Smooth muscle cell (in vitro differentiated cells): ENCODE measurements around the gene TMSB10. TPM values are rescaled to one million over a fixed set of nuclear protein-coding genes. Genes with fewer than 3 reads are reported as not detected.
A peak's percentile ranks its signal among the peaks of the same experiment; 100 is the strongest.

Experiments used
- DNase-seq: peaks from one replicate; lab custom pipeline; 2025; ENCODE audit not compliant: unreplicated experiment; lab: John Stamatoyannopoulos, UW
- H2AFZ ChIP-seq: fragments of 200-600 bp; sonication (generic); 2 replicates; pipeline ENCODE4 v1.6.0; 2016; ENCODE audit warnings: antibody characterized with exemption, low read depth, mild to moderate bottlenecking
- H3F3A ChIP-seq: fragments of 200-600 bp; sonication (generic); 2 replicates; pipeline ENCODE4 v1.6.0; 2017; ENCODE audit warnings: antibody characterized with exemption, low read depth
- H3K27ac ChIP-seq: fragments of 200-600 bp; sonication (generic); 2 replicates; pipeline ENCODE4 v1.5.1; 2016; ENCODE audit warnings: low read depth, mild to moderate bottlenecking
- H3K27me3 ChIP-seq: fragments of 200-600 bp; sonication (generic); 2 replicates; pipeline ENCODE4 v1.6.1; 2016; ENCODE audit warnings: low read depth, mild to moderate bottlenecking
- H3K36me3 ChIP-seq: fragments of 200-600 bp; sonication (generic); 2 replicates; pipeline ENCODE4 v1.5.1; 2016; ENCODE audit warnings: low read depth
- H3K4me1 ChIP-seq: fragments of 200-600 bp; sonication (generic); 2 replicates; pipeline ENCODE4 v1.5.1; 2016; ENCODE audit warnings: low read depth
- H3K4me2 ChIP-seq: fragments of 200-600 bp; sonication (generic); 2 replicates; pipeline ENCODE4 v1.6.0; 2016; ENCODE audit warnings: mild to moderate bottlenecking
- H3K4me3 ChIP-seq: fragments of 200-600 bp; sonication (generic); 2 replicates; pipeline ENCODE4 v1.5.1; 2016; ENCODE audit warnings: mild to moderate bottlenecking
- H3K79me2 ChIP-seq: fragments of 200-600 bp; sonication (generic); 2 replicates; pipeline ENCODE4 v1.6.0; 2016; ENCODE audit warnings: low read depth, mild to moderate bottlenecking
- H3K9ac ChIP-seq: fragments of 200-600 bp; sonication (generic); 2 replicates; pipeline ENCODE4 v1.6.0; 2016; ENCODE audit warnings: low read depth
- H3K9me3 ChIP-seq: fragments of 200-600 bp; sonication (generic); replicated peaks from 2 replicates; pipeline ENCODE4 v1.5.1; 2016; ENCODE audit warnings: low read depth
- H4K20me1 ChIP-seq: fragments of 200-600 bp; sonication (generic); 2 replicates; pipeline ENCODE4 v1.6.0; 2016; ENCODE audit warnings: low read depth
- WGBS: methylation state at CpG from one replicate; pipeline ENCODE4 v1.1.7; 2016; ENCODE audit warnings: low lambda C conversion rate; 5-methylcytosine and 5-hydroxymethylcytosine counted together
- polyA plus RNA-seq: library from polyadenylated mRNA; unstranded; fragments of >200 nt; fragmentation: Nextera tagmentation; extraction: Ambion mirVana; gene quantifications from 2 replicates; pipeline ENCODE4 v1.2.1, GENCODE V29; 2016
- total RNA-seq: library from RNA; depleted of rRNA; stranded (reverse); fragments of >200 nt; gene quantifications from 2 replicates; pipeline ENCODE4 v1.2.3, GENCODE V29; 2014
- TF ChIP-seq, protein P1 (sequence below): fragments of 200-600 bp; sonication (generic); IDR thresholded peaks from 2 replicates; pipeline ENCODE4 v1.5.1; 2017; ENCODE audit warnings: borderline replicate concordance, mild to moderate bottlenecking, antibody characterized with exemption; ENCODE audit not compliant: insufficient read depth, poor library complexity, severe bottlenecking

The TMSB10 gene
- total and polyA plus RNA-seq, 2 experiments from 2014 or later = 5,517 to 8,051 TPM

DNA sequence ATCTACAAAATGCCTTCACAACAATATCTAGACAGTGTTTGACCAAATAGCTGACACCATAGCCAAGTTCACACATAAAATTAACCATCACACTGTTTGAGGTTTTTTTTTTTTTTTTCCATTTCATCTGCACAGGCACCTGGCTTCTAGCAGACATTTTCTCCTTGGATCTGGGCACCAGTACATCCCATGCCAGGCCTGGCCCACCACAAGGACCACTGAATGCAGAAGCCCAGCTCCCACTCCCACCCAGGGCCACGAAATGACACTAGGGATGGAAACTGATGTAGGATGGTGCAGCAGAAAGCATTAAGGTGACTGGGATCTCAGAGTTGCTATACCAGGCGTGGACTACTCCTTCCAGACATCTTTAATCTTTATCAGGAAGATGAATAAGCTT lies 13.0 kb downstream of the TMSB10 start:
- peak overlapping the region; percentile 97 for H3K27ac ChIP-seq
- H3K4me1 ChIP-seq = no peaks in the 10 kb centered on the region
- no peak overlapping the region for H3K9ac ChIP-seq
- DNase-seq = no peak
- peaks cover 12% of the 10 kb centered on the region for H3F3A ChIP-seq
- H3K36me3 ChIP-seq = no peaks in the 10 kb centered on the region
- no peak overlapping the region for H3K4me3 ChIP-seq
- TF ChIP-seq, protein P1, sequence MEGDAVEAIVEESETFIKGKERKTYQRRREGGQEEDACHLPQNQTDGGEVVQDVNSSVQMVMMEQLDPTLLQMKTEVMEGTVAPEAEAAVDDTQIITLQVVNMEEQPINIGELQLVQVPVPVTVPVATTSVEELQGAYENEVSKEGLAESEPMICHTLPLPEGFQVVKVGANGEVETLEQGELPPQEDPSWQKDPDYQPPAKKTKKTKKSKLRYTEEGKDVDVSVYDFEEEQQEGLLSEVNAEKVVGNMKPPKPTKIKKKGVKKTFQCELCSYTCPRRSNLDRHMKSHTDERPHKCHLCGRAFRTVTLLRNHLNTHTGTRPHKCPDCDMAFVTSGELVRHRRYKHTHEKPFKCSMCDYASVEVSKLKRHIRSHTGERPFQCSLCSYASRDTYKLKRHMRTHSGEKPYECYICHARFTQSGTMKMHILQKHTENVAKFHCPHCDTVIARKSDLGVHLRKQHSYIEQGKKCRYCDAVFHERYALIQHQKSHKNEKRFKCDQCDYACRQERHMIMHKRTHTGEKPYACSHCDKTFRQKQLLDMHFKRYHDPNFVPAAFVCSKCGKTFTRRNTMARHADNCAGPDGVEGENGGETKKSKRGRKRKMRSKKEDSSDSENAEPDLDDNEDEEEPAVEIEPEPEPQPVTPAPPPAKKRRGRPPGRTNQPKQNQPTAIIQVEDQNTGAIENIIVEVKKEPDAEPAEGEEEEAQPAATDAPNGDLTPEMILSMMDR = no peak
- no peaks in the 10 kb centered on the region for H3K79me2 ChIP-seq
- H3K27me3 ChIP-seq = no peaks in the 10 kb centered on the region
- no peaks in the 10 kb centered on the region for H4K20me1 ChIP-seq
- 93% methylated on average over 2 of the region's 2 CpGs for WGBS
- H3K9me3 ChIP-seq = no peaks in the 10 kb centered on the region
- H2AFZ ChIP-seq = no peak overlapping the region
- no peak overlapping the region for H3K4me2 ChIP-seq

DNA sequence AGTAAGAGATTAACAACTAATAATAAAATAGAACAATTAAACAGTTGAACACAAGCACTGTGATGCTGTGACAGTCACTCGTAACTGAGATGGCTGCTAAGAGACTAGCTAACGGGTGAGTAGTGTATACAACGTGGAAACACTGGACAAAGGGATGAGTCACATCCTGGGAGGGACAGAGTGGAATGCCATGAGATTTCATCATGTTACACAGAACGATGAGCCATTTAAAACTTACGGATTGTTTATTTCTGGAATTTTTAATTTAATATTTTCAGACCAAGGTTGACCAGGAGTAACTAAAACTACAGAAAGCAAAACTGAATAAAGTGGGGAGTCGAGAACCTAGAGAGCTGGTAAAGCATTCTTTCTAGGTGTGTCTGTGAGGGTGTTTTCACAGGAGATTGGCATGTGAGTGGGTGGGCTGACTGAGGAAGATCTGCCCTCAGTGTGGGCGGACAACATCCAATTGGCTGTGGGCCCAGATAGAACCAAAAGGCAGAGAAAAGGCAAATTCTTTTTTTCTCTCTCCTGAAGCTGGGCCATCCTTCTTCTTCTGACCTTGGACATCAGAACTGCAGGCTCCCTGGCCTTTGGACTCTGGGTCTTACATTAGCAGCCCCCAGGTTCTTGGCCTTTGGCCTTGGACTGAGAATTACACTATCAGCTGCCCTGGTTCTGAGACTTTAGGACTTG lies 14.6 kb downstream of the TMSB10 start:
- Histone ChIP-seq H3K9ac (peak overlapping the region; percentile 85), H3K27me3 (no peaks in the 10 kb centered on the region)
- DNase-seq = no peak

DNA sequence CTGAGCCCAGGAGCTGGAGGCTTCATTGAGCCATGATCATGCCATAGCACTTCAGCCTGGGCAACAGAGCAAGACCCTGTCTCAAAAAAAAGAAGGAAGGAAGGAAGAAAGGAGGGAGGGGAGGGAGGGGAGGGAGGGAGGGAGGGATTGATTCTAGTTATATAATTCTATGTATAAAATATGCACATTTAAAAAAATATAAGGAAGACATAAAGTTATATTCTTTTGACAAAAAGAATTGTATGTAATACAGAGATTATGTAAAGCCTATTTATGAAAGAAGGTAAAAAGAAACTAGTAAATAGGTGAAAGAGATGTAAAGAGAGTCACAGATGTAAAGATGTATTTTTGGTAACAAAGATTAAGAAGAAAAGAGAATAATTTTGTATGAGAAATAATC lies 17.6 kb downstream of the TMSB10 start:
- Histone ChIP-seq H2AFZ (no peak overlapping the region), H3K4me1 (no peaks in the 10 kb centered on the region)

More for the DNA sequence above, 14.6 kb downstream of the TMSB10 start:
- WGBS = 12% methylated on average over 7 of the region's 7 CpGs
- Histone ChIP-seq H3K4me3 (peak overlapping the region; percentile 2), H2AFZ (peak overlapping the region; percentile 60), H3K27ac (peak overlapping the region; percentile 97), H3K79me2 (no peaks in the 10 kb centered on the region), H4K20me1 (no peaks in the 10 kb centered on the region), H3K4me1 (no peaks in the 10 kb centered on the region), H3K9me3 (no peaks in the 10 kb centered on the region), H3K4me2 (peak overlapping the region; percentile 64), H3F3A (peaks cover 12% of the 10 kb centered on the region), H3K36me3 (no peaks in the 10 kb centered on the region)
- TF ChIP-seq, protein P1 = no peak

More for the DNA sequence above, 17.6 kb downstream of the TMSB10 start:
- Histone ChIP-seq H3K79me2 (no peaks in the 10 kb centered on the region), H3K27ac (no peak overlapping the region), H3K4me3 (no peak overlapping the region), H3K27me3 (no peaks in the 10 kb centered on the region), H4K20me1 (no peaks in the 10 kb centered on the region), H3F3A (peaks cover 12% of the 10 kb centered on the region), H3K36me3 (no peaks in the 10 kb centered on the region), H3K9ac (no peak overlapping the region), H3K4me2 (no peak overlapping the region), H3K9me3 (no peaks in the 10 kb centered on the region)
- TF ChIP-seq, protein P1 = no peak
- DNase-seq = no peak
